Epithelial cell of proximal tubule (primary cell): ENCODE data around the gene RNF208. TPM values are rescaled to one million over a fixed set of nuclear protein-coding genes. Genes with fewer than 3 reads are reported as not detected.
"Not testable (repeated sequence)": the region's sequence is repeated elsewhere in the genome, so short reads cannot be mapped to it uniquely, and the experiment has no call there.

Source experiments
- DNase-seq: peaks from one replicate; pipeline ENCODE4 v3.0.0-alpha.2; 2011; ENCODE audit warnings: low read depth
- H3K4me3 ChIP-seq: 2 replicates; pipeline ENCODE4 v1.5.1; 2011; ENCODE audit warnings: low read depth, mild to moderate bottlenecking, low read length
- total RNA-seq: library from RNA; depleted of rRNA; stranded (reverse); fragments of >200 nt; gene quantifications from 2 replicates; pipeline ENCODE4 v1.2.3, GENCODE V29; 2015
- TF ChIP-seq, protein P1 (sequence below): conservative IDR thresholded peaks from 2 replicates; pipeline ENCODE4 v1.5.1; 2012; ENCODE audit warnings: low read depth, mild to moderate bottlenecking, low read length

The RNF208 gene
- total RNA-seq, 1 donor from 2014 or later, result 1.5 TPM

DNA sequence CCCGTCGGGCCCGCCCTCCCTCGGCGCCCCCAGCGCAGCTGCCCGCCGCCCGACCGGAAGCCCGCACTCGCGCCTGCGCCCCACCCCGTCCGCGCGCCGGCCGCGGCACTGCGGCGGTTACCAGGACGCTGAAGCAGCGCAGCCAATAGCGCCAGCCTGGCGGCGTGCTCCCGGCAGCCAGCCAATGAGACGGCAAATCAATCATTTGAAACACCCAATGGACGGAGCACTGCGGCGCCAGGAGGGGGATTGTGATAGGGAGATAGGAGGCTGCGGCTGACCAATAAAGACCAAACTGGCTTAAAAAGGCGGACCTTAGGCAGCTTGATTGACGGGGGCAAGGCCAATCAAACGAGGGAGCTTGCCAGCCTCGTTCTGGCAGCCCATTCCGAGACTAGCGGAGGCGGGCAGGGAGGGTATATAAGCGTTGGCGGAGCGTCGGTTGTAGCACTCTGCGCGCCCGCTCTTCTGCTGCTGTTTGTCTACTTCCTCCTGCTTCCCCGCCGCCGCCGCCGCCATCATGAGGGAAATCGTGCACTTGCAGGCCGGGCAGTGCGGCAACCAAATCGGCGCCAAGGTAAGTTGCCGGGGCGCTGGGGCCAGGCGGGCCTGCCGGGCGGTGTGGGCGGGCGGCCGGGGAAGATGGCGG lies 18.9 kb upstream of the RNF208 start, which contains the start of gene TUBB4B:
Gene TUBB4B, plus strand, starts transcription at position 447 of the 649 bp plus-strand sequence. Its CDS starts 74 bp downstream, at position 521.
- peak within 1 kb of the TSS; percentile 93 for H3K4me3 ChIP-seq
- TF ChIP-seq, protein P1, sequence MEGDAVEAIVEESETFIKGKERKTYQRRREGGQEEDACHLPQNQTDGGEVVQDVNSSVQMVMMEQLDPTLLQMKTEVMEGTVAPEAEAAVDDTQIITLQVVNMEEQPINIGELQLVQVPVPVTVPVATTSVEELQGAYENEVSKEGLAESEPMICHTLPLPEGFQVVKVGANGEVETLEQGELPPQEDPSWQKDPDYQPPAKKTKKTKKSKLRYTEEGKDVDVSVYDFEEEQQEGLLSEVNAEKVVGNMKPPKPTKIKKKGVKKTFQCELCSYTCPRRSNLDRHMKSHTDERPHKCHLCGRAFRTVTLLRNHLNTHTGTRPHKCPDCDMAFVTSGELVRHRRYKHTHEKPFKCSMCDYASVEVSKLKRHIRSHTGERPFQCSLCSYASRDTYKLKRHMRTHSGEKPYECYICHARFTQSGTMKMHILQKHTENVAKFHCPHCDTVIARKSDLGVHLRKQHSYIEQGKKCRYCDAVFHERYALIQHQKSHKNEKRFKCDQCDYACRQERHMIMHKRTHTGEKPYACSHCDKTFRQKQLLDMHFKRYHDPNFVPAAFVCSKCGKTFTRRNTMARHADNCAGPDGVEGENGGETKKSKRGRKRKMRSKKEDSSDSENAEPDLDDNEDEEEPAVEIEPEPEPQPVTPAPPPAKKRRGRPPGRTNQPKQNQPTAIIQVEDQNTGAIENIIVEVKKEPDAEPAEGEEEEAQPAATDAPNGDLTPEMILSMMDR, result no peak
- peak; percentile 98 for DNase-seq

DNA sequence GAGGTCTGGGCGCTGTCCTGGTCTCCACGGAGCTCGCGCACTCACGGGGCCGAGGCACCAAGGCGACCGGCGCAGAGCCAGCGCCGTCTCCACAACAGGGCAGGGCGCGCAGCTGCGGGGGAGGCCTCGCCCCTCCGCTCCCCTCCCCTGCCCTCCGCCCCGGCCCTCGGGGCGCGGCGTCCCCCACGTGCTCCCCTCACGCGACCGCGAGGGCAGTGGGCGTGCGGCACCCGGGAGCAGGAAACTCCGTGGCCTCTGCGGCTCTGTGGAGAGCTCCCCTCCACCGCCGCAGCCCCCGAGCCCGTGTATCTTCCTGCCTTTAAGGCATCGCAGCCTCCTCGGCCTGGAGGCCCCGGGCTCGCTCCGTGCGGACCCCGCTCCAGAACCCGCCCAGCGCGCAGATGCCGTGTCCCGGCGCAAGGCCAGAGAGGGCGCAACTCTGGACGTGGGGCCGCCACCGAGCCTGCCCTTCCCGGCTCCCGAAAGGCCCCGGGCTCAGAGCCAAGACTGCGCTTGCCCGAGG lies 18.3 kb upstream of the RNF208 start:
- H3K4me3 ChIP-seq, result peak overlapping the region; percentile 82
- DNase-seq, result no peak
- TF ChIP-seq, protein P1, result peak; percentile 13

DNA sequence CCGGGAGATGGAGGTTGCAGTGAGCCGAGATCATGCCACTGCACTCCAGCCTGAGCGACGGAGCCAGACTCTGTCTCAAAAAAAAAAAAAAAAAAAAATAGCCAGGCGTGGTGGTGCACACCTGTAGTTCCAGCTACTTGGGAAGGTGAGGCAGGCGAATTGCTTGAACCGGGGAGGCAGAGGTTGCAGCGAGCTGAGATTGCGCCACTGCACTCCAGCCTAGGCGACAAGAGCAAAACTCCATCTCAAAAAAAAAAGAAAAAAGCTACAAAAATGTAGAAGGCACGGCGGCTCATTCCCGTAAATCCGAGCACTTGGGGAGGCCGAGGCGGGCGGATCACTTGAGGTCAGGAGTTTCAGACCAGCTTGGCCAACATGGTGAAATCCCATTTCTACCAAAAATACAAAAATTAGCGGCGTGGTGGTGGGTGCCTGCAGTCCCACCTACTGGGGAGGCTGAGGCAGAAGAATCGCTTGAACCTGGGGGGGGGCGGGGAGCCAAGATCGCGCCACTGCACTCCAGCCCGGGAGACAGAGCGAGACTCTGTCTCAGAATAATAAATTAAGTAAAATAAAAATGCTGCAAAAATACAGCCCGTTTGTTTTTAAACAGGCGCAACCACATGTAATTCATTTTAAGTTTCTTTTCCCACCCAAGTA lies 17.6 kb upstream of the RNF208 start:
- not testable (repeated sequence) for DNase-seq
- peak overlapping the region; percentile 82 for H3K4me3 ChIP-seq

DNA sequence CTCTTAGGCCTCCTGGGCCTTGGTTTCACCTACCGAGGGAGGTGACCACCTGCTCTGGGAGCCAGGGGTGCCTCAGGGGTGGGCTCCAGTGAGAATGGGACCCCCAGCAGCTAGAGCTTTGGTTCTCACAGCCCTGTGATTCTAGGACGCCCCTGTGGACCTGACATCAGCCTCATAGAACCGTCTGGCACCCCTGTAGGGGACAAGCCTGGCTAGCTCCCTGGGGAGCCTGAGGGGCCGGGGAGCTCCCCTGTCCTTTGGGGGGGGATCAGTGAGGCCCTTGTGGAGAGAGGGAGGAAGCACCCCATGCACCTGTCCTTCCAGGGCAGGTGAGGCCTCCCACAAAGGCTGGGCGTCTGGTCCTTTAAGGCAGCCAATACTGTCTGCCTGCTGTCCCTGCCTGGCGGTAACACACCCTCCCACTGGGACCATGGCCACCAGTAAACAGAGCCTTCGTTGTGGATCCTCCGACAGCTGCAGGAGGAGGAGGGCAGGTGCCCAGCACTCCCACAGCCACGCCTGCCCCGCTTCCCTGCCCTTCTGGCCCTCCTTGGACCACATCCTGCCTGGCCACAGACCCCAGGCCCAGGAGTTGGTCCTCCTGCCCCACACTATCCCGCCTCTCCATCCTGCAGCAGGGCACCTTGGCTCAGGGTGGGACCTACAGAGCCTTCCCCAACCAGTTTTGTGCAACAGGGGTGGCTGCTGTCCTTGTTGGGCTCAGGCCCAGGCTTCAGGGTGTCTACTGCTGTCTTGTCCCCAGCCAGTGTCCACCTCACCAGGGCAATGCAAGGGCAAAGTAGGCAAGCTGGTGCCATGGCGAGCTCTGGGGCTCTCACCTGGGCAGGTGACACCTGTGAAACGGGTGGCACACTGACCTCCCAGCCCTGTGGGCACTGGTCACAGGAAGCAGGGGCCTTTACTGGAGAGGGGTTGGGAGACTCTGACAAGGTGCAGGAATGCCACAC lies 16.0 kb upstream of the RNF208 start:
- H3K4me3 ChIP-seq, result no peak overlapping the region
- no peak for DNase-seq
- TF ChIP-seq, protein P1, result no peak

DNA sequence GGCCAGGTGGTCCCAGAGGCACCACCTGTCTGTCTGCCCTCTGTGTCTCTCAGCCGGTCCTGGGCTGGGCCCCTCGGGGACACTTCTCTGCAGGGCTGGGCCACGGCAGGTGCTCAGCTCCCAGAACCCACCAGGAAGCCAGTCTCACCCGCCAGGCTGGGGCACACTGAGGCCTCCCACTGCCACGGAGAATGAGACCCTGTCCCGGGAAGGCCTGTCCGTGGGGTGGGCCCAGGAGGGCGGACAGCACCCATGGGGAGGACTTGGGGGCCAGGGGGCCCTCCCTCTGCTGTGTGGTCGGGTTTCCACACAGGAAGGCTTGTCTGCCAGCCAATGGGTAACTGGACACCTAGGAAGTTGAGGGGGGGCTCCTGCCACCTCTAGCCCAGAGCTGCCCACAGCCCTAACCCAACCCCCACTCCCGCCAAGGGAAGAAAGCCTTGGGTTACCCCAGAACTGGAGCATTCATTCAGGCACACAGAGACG lies 14.9 kb upstream of the RNF208 start:
- H3K4me3 ChIP-seq, result no peak overlapping the region
- DNase-seq, result no peak
- TF ChIP-seq, protein P1, result no peak

DNA sequence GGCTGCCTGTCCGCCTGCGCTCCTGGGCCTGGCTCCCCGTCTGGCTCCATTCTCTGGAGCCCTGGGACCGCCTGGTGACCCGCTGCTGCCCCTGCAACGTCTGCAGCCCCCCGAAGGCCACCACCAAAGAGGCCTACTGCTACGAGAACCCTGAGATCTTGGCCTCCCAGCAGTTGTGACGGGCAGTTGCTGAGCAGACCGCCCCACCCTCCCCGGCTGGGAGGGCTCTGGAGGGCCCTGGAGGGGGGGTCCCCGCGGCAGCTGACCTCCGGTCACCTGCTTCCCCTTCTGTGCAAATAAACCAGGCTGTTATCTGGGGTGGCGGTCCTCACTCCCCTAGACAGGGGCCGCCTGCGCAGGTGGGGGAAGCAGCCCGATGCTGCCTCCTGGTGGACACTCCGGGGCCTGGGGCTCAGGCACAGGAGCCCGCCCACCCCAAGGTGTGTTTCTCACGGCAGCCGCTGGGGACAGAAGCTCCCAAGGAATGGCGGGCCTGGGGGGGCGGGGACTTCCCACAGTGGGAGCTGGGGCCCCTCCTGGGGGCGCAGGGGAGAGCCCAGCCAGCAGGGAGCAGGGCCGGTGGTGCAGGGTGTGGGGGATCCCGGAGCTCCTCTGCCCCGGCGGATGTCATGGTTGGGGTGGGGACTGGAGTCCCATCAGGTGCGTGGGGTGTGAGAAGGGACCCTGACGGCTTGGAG lies 14.3 kb upstream of the RNF208 start:
- DNase-seq, result no peak
- H3K4me3 ChIP-seq, result peak overlapping the region; percentile 23
- TF ChIP-seq, protein P1, result peak; percentile 95
